Loucy (cell line): Measurements from ENCODE around the gene CLMN.

Source experiments
- H2AFZ ChIP-seq: fragments of 200-600 bp; sonication (generic); 2 replicates; pipeline ENCODE4 v1.6.0; 2016; ENCODE audit warnings: antibody characterized with exemption, mild to moderate bottlenecking, low read length, moderate library complexity
- H3F3A ChIP-seq: fragments of 200-600 bp; 2 replicates; pipeline ENCODE4 v1.6.0; 2016; ENCODE audit warnings: antibody characterized with exemption, low read depth, mild to moderate bottlenecking
- H3K27me3 ChIP-seq: fragments of 200-600 bp; sonication (generic); 2 replicates; pipeline ENCODE4 v1.6.1; 2014; ENCODE audit warnings: low read length, mild to moderate bottlenecking; ENCODE audit not compliant: insufficient read depth, poor library complexity, severe bottlenecking
- H3K36me3 ChIP-seq: fragments of 200-600 bp; sonication (generic); 2 replicates; pipeline ENCODE4 v1.6.1; 2016; ENCODE audit warnings: low read length; ENCODE audit not compliant: insufficient read depth
- H3K4me1 ChIP-seq: fragments of 200-600 bp; sonication (generic); 2 replicates; pipeline ENCODE4 v1.5.1; 2014; ENCODE audit warnings: low read length, mild to moderate bottlenecking; ENCODE audit not compliant: insufficient read depth, poor library complexity, severe bottlenecking
- H3K4me2 ChIP-seq: fragments of 200-600 bp; sonication (generic); 2 replicates; pipeline ENCODE4 v1.6.0; 2014; ENCODE audit warnings: antibody characterized with exemption, low read length, low read depth, mild to moderate bottlenecking; ENCODE audit not compliant: poor library complexity, severe bottlenecking
- H3K4me3 ChIP-seq: fragments of 200-600 bp; sonication (generic); 2 replicates; pipeline ENCODE4 v1.5.1; 2014; ENCODE audit warnings: low read length, mild to moderate bottlenecking, mixed read lengths; ENCODE audit not compliant: poor library complexity, severe bottlenecking
- H3K79me2 ChIP-seq: fragments of 200-600 bp; sonication (generic); 2 replicates; pipeline ENCODE4 v1.6.1; 2014; ENCODE audit warnings: low read length; ENCODE audit not compliant: insufficient read depth
- H3K9ac ChIP-seq: fragments of 200-600 bp; sonication (generic); 2 replicates; pipeline ENCODE4 v1.6.0; 2014; ENCODE audit warnings: mild to moderate bottlenecking, low read depth, low read length, moderate library complexity; ENCODE audit not compliant: poor library complexity, severe bottlenecking
- H3K9me2 ChIP-seq: fragments of 200-600 bp; sonication (generic); replicated peaks from 2 replicates; pipeline ENCODE4 v1.6.1; 2016; ENCODE audit warnings: low read depth, low read length, mixed read lengths
- H3K9me3 ChIP-seq: fragments of 200-600 bp; sonication (generic); 2 replicates; pipeline ENCODE4 v1.6.1; 2014; ENCODE audit warnings: mild to moderate bottlenecking, antibody characterized with exemption, low read length, low read depth; ENCODE audit not compliant: insufficient read depth
- H4K20me1 ChIP-seq: fragments of 200-600 bp; sonication (generic); 2 replicates; pipeline ENCODE4 v1.6.0; 2014; ENCODE audit warnings: antibody characterized with exemption, low read length, mild to moderate bottlenecking; ENCODE audit not compliant: insufficient read depth, poor library complexity, severe bottlenecking
- EZH2phosphoT487 ChIP-seq: fragments of 200-600 bp; IDR thresholded peaks from 2 replicates; pipeline ENCODE4 v1.6.1; 2018; ENCODE audit warnings: antibody characterized with exemption, mild to moderate bottlenecking, moderate library complexity, borderline replicate concordance
- TF ChIP-seq, protein P1 (sequence below): fragments of 200-600 bp; sonication (generic); conservative IDR thresholded peaks from 2 replicates; pipeline ENCODE4 v1.5.1; 2014; ENCODE audit warnings: mild to moderate bottlenecking, antibody characterized with exemption, low read length

Gene CLMN

DNA sequence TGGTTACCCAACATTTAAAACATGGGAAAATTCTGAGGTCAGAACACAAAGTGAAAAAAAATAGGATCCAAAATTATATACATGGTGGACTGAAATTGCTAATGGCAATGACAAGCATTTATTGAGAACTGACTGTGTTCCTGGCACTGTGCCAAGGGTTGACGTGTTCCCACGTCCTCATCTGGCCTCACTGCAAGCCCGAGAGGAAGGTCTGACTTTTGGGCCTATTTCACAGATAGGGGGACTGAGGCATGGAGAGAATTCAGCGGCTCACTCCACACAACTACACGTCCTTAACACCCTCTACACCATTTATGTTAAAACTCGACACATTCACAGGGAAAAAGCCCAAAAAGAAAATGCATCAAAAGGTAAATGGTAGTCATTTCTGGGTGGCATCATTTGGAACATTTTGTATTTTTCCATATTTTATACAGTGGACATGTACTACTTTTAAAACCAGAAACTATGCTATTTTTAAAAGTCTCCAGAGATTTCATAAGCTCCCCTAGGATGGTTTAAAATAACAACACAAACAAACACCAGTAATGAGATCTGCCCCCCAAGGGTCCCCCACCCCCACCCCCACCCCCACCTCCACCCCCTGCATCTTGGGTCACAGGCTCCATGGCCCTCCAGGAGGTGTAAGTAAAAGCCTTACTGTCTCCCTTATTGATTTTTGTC lies 27.7 kb downstream of the CLMN start:
- Histone ChIP-seq H3K4me2 (no peak overlapping the region), H3K9me2 (no peaks in the 10 kb centered on the region), H3K4me3 (no peak overlapping the region), H3K9ac (no peak overlapping the region), H2AFZ (no peak overlapping the region), H3K36me3 (no peaks in the 10 kb centered on the region), H3K27me3 (no peaks in the 10 kb centered on the region), H3K79me2 (no peaks in the 10 kb centered on the region), H3K4me1 (no peaks in the 10 kb centered on the region), H3F3A (no peaks in the 10 kb centered on the region), H4K20me1 (no peaks in the 10 kb centered on the region), H3K9me3 (no peaks in the 10 kb centered on the region)
- TF ChIP-seq, protein P1, sequence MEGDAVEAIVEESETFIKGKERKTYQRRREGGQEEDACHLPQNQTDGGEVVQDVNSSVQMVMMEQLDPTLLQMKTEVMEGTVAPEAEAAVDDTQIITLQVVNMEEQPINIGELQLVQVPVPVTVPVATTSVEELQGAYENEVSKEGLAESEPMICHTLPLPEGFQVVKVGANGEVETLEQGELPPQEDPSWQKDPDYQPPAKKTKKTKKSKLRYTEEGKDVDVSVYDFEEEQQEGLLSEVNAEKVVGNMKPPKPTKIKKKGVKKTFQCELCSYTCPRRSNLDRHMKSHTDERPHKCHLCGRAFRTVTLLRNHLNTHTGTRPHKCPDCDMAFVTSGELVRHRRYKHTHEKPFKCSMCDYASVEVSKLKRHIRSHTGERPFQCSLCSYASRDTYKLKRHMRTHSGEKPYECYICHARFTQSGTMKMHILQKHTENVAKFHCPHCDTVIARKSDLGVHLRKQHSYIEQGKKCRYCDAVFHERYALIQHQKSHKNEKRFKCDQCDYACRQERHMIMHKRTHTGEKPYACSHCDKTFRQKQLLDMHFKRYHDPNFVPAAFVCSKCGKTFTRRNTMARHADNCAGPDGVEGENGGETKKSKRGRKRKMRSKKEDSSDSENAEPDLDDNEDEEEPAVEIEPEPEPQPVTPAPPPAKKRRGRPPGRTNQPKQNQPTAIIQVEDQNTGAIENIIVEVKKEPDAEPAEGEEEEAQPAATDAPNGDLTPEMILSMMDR, result no peak
- TF ChIP-seq EZH2phosphoT487, result no peak

GRCh38 chr14:95290871-95291431 lies 28.8 kb downstream of the CLMN start:
- no peak overlapping the region for H3K4me3 ChIP-seq
- H3K79me2 ChIP-seq, result no peaks in the 10 kb centered on the region
- H4K20me1 ChIP-seq, result no peaks in the 10 kb centered on the region
- H3K9me2 ChIP-seq, result no peaks in the 10 kb centered on the region
- no peak overlapping the region for H2AFZ ChIP-seq
- H3K9me3 ChIP-seq, result no peaks in the 10 kb centered on the region
- no peaks in the 10 kb centered on the region for H3F3A ChIP-seq
- H3K9ac ChIP-seq, result no peak overlapping the region
- H3K27me3 ChIP-seq, result no peaks in the 10 kb centered on the region
- H3K36me3 ChIP-seq, result no peaks in the 10 kb centered on the region
- no peak for TF ChIP-seq EZH2phosphoT487
- TF ChIP-seq, protein P1, result no peak
- H3K4me1 ChIP-seq, result no peaks in the 10 kb centered on the region
- H3K4me2 ChIP-seq, result no peak overlapping the region

GRCh38 chr14:95290021-95290420 lies 29.7 kb downstream of the CLMN start:
- H4K20me1 ChIP-seq, result no peaks in the 10 kb centered on the region
- no peak overlapping the region for H3K4me2 ChIP-seq
- H3K9me3 ChIP-seq, result no peaks in the 10 kb centered on the region
- H3K79me2 ChIP-seq, result no peaks in the 10 kb centered on the region
- H3F3A ChIP-seq, result no peaks in the 10 kb centered on the region
- no peaks in the 10 kb centered on the region for H3K27me3 ChIP-seq
- no peak overlapping the region for H2AFZ ChIP-seq
- no peak for TF ChIP-seq EZH2phosphoT487
- TF ChIP-seq, protein P1, result no peak
- no peaks in the 10 kb centered on the region for H3K4me1 ChIP-seq
- no peak overlapping the region for H3K9ac ChIP-seq
- no peak overlapping the region for H3K4me3 ChIP-seq
- H3K9me2 ChIP-seq, result no peaks in the 10 kb centered on the region
- H3K36me3 ChIP-seq, result no peaks in the 10 kb centered on the region
